ENCODE data around the gene NCBP2.

Gene NCBP2

GRCh38 chr3:196918968-196919367 is 23.4 kb downstream of the NCBP2 start:
- no peak for DNase-seq (ENCODE audit: low spot score)
- TF ChIP-seq CTCF (IDR thresholded peaks at IDR 0.05): no peak
- Histone ChIP-seq H3K4me3 (no peak overlapping the region), H3K27ac (no peak overlapping the region)

GRCh38 chr3:196916995-196917394 is 25.3 kb downstream of the NCBP2 start:
- no peak overlapping the region for H3K27ac ChIP-seq
- no peak overlapping the region for H3K4me3 ChIP-seq
- DNase-seq (ENCODE audit: low spot score): no peak
- TF ChIP-seq CTCF (IDR thresholded peaks at IDR 0.05): no peak

GRCh38 chr3:196916221-196916620 is 26.1 kb downstream of the NCBP2 start:
- no peak overlapping the region for H3K4me3 ChIP-seq
- no peak for TF ChIP-seq CTCF (IDR thresholded peaks at IDR 0.05)
- no peak for DNase-seq (ENCODE audit: low spot score)
- H3K27ac ChIP-seq: no peak overlapping the region

- Histone ChIP-seq H3K27ac (no peak overlapping the region), H3K4me3 (no peak overlapping the region)
- DNase-seq (ENCODE audit: low spot score): no peak
- no peak for TF ChIP-seq CTCF (IDR thresholded peaks at IDR 0.05)
Measured at GRCh38 chr3:196915375-196915774, 27.0 kb downstream of the NCBP2 start.

- Histone ChIP-seq H3K27ac (no peak overlapping the region), H3K4me3 (no peak overlapping the region)
- DNase-seq (ENCODE audit: low spot score): no peak
- no peak for TF ChIP-seq CTCF (IDR thresholded peaks at IDR 0.05)
Measured at GRCh38 chr3:196914866-196915265, 27.5 kb downstream of the NCBP2 start.

- DNase-seq (ENCODE audit: low spot score): no peak
- no peak for TF ChIP-seq CTCF (IDR thresholded peaks at IDR 0.05)
- H3K27ac ChIP-seq: no peak overlapping the region
- no peak overlapping the region for H3K4me3 ChIP-seq
Measured at GRCh38 chr3:196903740-196904139, 38.6 kb downstream of the NCBP2 start.

- H3K27ac ChIP-seq: no peak overlapping the region
- no peak for DNase-seq (ENCODE audit: low spot score)
- H3K4me3 ChIP-seq: no peak overlapping the region
- no peak for TF ChIP-seq CTCF (IDR thresholded peaks at IDR 0.05)
Measured at GRCh38 chr3:196902296-196902695, 40.0 kb downstream of the NCBP2 start.

Data from coronary artery (tissue), 2 donors.